Suppressor macrophage treated with lipopolysaccharide for 4 hours (primary cell): ENCODE data around the gene GPX6.
"Not testable (repeated sequence)": the region's sequence is repeated elsewhere in the genome, so short reads cannot be mapped to it uniquely, and the experiment has no call there.

Experiments used
- DNase-seq: peaks from one replicate; pipeline ENCODE4 v3.0.0-alpha.2; 2020

Gene GPX6

DNA sequence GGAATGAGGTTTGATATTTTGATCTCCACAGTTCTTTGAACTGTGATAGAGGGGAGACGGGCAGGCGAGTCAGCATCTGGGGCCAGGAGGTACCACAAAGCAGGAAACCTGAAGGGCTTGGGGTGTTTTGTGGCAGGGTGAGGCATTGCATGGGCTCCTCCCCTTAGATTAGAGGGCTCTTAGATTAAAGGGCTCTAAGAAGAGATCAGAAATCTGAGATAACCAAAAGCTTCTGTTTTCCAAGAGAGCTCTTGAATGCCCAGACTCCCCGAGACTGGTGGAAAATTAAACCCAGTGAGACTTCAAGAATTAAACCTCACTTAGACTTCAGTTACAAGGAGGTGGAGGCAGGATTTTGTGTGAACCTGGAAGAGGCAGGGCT, 7.6 kb upstream of the GPX6 start:
- no peak for DNase-seq

DNA sequence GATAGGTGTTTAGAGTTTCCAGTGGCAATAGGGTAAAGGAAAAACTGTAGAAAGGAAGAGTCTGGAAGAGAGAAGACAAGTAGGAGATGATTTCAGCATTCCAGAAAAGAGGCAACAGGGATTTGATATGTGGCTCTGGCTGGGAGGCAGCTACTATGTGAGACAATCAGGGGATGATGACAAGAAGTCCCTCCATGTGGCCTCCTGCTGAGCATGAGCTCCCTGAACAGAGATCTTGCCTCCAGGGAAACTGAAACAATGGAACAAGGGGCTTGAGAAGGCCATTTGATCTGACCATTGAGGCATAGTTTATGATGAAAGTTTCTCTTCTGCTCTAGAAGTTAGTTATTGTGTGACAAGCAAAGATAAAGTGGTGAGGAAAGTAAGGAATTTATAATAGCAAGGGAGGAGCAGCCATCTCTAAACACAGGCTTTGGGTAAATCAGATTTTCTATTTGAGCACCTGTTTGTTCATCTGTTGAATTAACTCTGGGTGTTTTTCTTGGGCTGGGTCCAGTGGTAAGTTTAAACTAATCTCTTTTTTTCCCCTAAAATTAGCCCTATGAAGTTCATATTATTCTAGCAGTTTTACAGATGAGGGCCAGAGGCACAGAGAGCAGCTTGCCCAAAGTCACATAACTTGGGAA, 7.1 kb upstream of the GPX6 start:
- DNase-seq = no peak

GRCh38 chr6:28517964-28518363, 2.4 kb upstream of the GPX6 start:
- DNase-seq = no peak

GRCh38 chr6:28512387-28512786, 3.2 kb downstream of the GPX6 start:
- not testable (repeated sequence) for DNase-seq

DNA sequence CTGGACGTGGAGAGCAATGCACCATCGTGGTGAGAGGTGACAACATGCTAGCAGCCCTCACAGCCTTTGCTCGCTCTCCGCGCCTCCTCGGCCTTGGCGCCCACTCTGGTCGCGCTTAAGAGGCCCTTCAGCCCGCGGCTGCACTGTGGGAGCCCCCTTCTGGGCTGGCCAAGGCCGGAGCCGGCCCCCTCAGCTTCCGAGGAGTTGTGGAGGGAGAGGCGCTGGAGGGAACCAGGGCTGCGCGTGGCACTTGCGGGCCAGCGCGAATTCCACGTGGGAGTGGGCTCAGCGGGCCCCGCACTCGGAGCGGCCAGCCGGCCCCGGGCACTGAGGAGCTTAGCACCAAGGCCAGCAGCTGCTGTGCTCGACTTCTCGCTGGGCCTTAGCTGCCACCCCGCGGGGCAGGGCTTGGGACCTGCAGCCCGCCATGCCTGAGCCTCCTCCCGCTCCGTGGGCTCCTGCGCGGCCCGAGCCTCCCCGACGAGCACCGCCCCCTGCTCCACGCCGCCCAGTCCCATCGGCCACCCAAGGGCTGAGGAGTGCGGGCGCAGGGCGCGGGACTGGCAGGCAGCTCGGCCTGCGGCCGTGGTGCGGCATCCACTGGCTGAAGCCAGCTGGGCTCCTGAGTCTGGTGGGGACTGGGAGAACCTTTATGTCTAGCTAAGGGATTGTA, 3.8 kb downstream of the GPX6 start:
- DNase-seq = no peak

- no peak for DNase-seq
These were observed 8.7 kb downstream of the GPX6 start for GRCh38 chr6:28506807-28507475.

- no peak for DNase-seq
These were observed 9.9 kb downstream of the GPX6 start for GRCh38 chr6:28505733-28506132.

DNA sequence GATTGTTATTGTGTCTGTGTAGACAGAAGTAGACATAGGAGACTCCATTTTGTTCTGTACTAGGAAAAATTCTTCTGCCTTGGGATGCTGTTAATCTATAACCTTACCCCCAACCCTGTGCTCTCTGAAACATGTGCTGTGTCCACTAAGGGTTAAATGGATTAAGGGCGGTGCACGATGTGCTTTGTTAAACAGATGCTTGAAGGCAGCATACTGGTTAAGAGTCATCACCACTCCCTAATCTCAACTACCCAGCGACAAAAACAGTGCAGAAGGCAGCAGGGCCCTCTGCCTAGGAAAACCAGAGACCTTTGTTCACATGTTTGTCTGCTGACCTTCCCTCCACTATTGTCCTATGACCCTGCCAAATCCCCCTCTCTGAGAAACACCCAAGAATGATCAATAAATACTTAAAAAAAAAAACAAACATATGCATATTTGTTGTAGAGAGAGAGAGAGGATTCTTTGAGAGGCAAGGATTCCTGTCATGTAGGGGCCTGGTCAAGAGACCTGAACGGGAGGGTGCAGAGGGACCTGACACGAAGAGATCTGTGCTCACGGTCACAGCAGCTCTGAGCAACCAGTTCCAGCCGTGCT, 12.8 kb downstream of the GPX6 start:
- DNase-seq = not testable (repeated sequence)

DNA sequence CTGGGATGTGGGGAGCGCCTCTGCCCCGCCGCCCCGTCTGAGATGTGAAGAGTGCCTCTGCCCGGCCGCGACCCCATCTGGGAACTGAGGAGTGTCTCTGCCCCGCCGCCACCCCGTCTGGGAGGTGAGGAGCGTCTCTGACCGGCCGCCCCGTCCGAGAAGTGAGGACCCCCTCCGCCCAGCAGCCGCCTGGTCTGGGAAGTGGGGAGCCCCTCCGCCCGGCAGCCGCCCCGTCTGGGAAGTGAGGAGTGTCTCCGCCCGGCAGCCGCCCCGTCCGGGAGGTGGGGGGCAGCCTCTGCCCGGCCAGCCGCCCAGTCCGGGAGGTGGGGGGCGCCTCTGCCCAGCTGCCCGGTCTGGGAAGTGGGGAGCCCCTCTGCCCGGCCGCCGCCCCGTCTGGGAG, 13.5 kb downstream of the GPX6 start:
- DNase-seq = not testable (repeated sequence)

- no peak for DNase-seq
These were observed 14.3 kb downstream of the GPX6 start for GRCh38 chr6:28501259-28501658.

DNA sequence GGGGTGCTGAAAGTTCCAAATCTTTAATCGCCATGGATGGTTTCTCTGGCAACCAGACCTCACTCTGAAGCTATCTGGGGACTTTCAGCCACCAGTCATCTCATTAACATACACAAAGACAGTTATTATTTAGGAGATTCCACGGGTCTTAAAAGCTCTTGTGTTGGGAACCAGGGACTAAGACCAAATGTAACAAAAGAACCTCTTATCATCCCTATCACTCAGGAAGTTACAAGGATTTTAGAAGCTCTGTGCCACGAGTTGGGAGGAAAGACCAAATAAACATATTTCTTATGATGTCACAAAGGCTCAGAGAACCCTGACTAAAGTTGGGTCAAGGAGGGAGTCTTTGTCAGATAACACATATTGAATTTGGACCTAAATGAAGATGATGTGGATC, 17.7 kb downstream of the GPX6 start:
- DNase-seq = no peak

- DNase-seq = no peak
These were observed 18.3 kb downstream of the GPX6 start for GRCh38 chr6:28497306-28497705.

- DNase-seq = no peak
These were observed 19.4 kb downstream of the GPX6 start for GRCh38 chr6:28496099-28496779.

GRCh38 chr6:28491984-28492317, 23.6 kb downstream of the GPX6 start:
- DNase-seq = no peak

DNA sequence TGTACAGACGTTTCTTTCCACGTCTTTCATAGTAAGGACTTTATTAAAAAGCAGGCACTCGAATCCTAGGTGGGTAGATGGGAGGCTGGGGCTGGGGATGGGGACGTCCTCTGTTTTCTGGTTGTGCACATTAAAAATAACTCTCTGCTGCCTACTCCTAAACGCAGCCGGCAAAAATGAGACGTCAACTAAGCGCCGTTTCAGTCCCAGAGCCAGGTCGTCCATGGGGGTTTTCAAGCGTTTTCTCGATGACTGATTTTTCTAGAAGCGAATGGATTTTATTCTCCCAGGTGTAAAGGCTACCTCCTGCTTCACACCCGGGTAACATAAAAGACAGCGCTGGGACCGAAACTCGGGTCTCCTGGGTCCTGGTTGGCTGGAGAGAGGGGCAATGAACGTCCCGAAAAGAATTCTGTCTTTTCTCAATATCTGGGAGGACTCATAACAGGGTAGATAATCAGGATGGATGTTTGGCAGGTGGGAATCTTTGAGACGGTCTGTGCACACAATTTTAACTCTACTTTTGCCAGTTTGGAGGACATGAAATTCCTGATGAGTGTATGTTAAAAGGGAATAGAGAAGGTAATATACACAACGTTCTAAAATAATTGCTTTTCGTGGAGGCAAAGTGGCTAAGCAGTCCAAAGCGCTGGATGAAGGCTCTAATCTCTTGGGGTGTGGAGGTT, 25.2 kb downstream of the GPX6 start:
- DNase-seq = no peak

DNA sequence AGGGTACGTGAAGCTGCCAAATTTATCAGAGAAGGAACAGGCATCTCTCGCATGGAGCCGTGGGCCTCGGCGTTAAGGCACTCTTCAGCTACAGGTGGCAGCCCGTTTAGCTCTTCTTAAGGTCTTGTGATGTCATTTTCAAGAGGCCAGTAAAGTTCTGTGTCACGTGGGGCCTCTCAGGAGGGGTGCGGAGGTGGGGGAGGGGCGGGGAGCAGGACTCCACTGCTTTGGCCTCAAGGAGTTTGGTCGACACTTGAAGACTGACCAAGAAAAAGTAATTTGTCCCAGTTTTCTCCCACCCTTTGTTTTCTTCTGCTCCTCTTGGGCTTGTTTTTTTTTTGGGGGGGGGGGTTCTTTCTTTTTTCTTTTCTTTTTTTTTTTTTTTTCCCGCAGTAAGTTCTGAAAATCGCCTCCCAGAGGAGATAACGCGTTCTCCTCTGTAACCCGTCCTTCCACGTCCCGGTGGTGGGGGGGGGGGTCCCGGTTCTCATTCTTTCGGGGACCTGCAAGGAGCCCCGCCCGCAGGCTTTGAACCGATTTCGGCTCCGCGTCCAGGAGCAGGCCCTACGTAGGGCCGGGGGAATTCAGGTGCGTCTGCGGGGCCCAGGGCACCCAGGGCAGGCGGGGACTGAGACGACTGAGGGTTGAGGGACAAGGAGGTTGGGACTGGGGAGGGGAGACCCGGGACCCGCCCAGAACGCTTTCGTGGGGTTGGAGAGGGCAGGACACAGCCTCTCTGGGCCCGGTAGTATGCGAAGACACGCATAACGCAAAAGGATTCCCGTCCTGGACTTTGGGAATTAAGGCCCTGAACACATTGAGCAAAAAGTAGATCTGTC, 26.0 kb downstream of the GPX6 start:
- no peak for DNase-seq

- peak; percentile 24 for DNase-seq
These were observed 26.7 kb downstream of the GPX6 start for GRCh38 chr6:28488916-28489365.

DNA sequence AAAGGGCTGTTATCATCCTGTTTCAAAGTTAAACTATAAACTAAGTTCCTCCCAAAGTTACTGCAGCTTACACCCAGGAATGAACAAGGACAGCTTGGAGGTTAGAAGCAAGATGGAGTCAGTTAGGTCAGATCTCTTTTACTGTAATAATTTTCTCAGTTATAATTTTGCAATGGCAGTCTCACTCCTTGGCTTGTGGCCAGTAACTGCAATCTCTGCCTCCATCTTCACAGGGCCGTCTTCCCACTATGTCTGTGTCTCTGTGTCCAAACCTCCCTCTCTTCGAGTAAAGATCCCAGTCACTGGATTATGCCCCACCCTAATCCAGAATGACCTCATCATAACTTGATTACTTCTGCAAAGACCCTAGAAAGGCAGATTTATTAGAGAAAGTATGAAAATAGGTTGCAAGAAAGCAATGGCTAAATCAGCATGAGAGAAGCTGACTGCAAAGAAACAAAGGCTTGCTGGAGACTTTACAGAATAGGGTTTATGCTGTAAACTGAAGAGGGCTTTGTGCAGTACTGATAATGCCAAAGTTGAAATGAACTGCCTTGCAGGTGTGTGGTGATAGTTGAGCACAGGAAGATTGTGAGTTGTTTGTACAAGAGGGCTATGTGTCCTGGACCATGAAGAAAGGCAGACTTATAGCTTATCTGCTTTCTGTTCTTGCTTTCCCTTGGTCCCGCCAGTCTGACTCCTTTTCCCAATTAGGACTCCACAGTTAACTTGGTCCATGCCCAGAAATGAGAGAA, 28.4 kb downstream of the GPX6 start:
- DNase-seq = no peak

GRCh38 chr6:28486533-28486932, 29.1 kb downstream of the GPX6 start:
- no peak for DNase-seq

DNA sequence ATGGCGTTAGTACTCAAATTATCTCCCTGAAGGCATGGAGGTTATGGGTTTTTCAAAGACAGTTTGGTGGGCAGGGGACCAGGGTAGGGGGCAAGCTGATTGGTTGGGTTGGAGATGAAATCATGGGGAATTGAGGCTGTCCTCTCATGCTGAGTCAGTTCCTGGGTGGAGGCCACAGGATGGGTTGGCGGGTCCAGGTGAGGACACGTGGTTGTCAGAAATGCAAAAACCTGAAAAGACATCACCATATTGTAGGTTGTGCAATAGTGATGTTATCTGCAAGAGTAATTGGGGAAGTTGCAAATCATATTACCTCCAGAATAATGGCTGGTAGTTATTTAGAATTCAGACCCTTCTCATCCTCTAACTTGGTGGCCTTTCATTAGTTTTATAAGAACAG, 30.1 kb downstream of the GPX6 start:
- no peak for DNase-seq
